PC-9 (cell line): ENCODE results near the gene C2CD2. TPM values are rescaled to one million over a fixed set of nuclear protein-coding genes. Genes with fewer than 3 reads are reported as not detected.

Source experiments
- BruUV-seq: library from RNA; stranded (reverse); fragments of 400-500 nt; replicated peaks from 2 replicates; lab custom pipeline; 2021; lab: Mats Ljungman, UMichigan
- CTCF ChIA-PET: fragments of 300-600 bp; sonication (Branson Sonifier 250); formaldehyde crosslinking; loops from one replicate; lab custom pipeline; 2022; ENCODE audit warnings: antibody characterized with exemption; lab: Charles Lee
- POLR2A ChIA-PET: fragments of 300-600 bp; sonication (Branson Sonifier 250); formaldehyde crosslinking; loops from one replicate; lab custom pipeline; 2022; ENCODE audit warnings: antibody characterized with exemption; ENCODE audit not compliant: unreplicated experiment; lab: Charles Lee
- DNase-seq, 2 experiments: peaks; one replicate each; pipeline versions ENCODE4 v3.0.0 to v3.0.0-alpha.2; 2015 to 2022; ENCODE audit warnings: mixed read lengths in 1 of 2
- H2AFZ ChIP-seq: fragments of 200-600 bp; sonication (generic); 2 replicates; pipeline ENCODE4 v1.8.1; 2017; ENCODE audit warnings: antibody characterized with exemption
- H3F3A ChIP-seq: fragments of 200-600 bp; sonication (generic); 2 replicates; pipeline ENCODE4 v1.8.1; 2017; ENCODE audit warnings: antibody characterized with exemption, mild to moderate bottlenecking, low read depth; ENCODE audit not compliant: insufficient read depth
- H3K27ac ChIP-seq: fragments of 200-600 bp; sonication (generic); 2 replicates; pipeline ENCODE4 v1.6.1; 2016; ENCODE audit warnings: mixed run types
- H3K27me3 ChIP-seq: fragments of 200-600 bp; sonication (generic); 2 replicates; pipeline ENCODE4 v1.6.1; 2016; ENCODE audit warnings: low read depth, mixed run types; ENCODE audit not compliant: insufficient read depth
- H3K36me3 ChIP-seq: fragments of 200-600 bp; sonication (generic); 2 replicates; pipeline ENCODE4 v1.6.1; 2016; ENCODE audit warnings: low read depth, mixed run types
- H3K4me1 ChIP-seq: fragments of 200-600 bp; sonication (generic); replicated peaks from 2 replicates; pipeline ENCODE4 v1.6.1; 2016; ENCODE audit warnings: mixed run types; ENCODE audit not compliant: insufficient read depth
- H3K4me2 ChIP-seq: fragments of 200-600 bp; sonication (generic); 2 replicates; pipeline ENCODE4 v1.6.1; 2017; ENCODE audit warnings: mixed run types
- H3K4me3 ChIP-seq: fragments of 200-600 bp; sonication (generic); 2 replicates; pipeline ENCODE4 v1.6.1; 2016; ENCODE audit warnings: mixed run types
- H3K79me2 ChIP-seq: fragments of 200-600 bp; sonication (generic); 2 replicates; pipeline ENCODE4 v1.6.1; 2017; ENCODE audit warnings: low read depth, mixed run types
- H3K9me2 ChIP-seq: fragments of 200-600 bp; sonication (generic); 2 replicates; pipeline ENCODE4 v1.8.1; 2017; ENCODE audit warnings: mild to moderate bottlenecking; ENCODE audit not compliant: insufficient read depth
- H3K9me3 ChIP-seq: fragments of 200-600 bp; sonication (generic); 2 replicates; pipeline ENCODE4 v1.8.1; 2016; ENCODE audit warnings: low read depth; ENCODE audit not compliant: insufficient read depth
- H4K20me1 ChIP-seq: fragments of 200-600 bp; sonication (generic); 2 replicates; pipeline ENCODE4 v1.8.1; 2017; ENCODE audit not compliant: insufficient read depth
- EZH2 ChIP-seq: fragments of 200-600 bp; sonication (generic); IDR thresholded peaks from 2 replicates; pipeline ENCODE4 v1.8.0; 2017; ENCODE audit warnings: antibody characterized with exemption, low read depth
- intact Hi-C: fragments of 100-400 bp; cut with micrococcal nuclease; formaldehyde crosslinking; loops from one replicate; pipeline ENCODE4 v1.10.0; 2022; ENCODE audit not compliant: unreplicated experiment
- total RNA-seq: library from RNA; stranded (reverse); gene quantifications from 2 replicates; pipeline ENCODE4 v1.2.3, GENCODE V29; 2021
- TF ChIP-seq, protein P1 (sequence below): fragments of 200-600 bp; sonication (generic); conservative IDR thresholded peaks from 2 replicates; pipeline ENCODE4 v1.6.1; 2017; ENCODE audit warnings: mixed run types, antibody characterized with exemption, mild to moderate bottlenecking, moderate library complexity

C2CD2 gene
- total RNA-seq, 1 experiment from 2014 or later: 26.8 TPM

GRCh38 chr21:41846033-41846317 is 107.8 kb downstream of the C2CD2 start:
- no peaks in the 10 kb centered on the region for H3K27me3 ChIP-seq
- ChIA-PET POLR2A (no interaction called here), CTCF (no interaction called here)
- DNase-seq: no peak
- no peak overlapping the region for H3K4me3 ChIP-seq
- H3K36me3 ChIP-seq: no peaks in the 10 kb centered on the region
- no peak overlapping the region for H2AFZ ChIP-seq
- H3K79me2 ChIP-seq: no peaks in the 10 kb centered on the region
- H3K9me2 ChIP-seq: no peaks in the 10 kb centered on the region
- H3K4me1 ChIP-seq: no peaks in the 10 kb centered on the region
- H3K9me3 ChIP-seq: no peaks in the 10 kb centered on the region
- H3F3A ChIP-seq: peaks cover 12% of the 10 kb centered on the region
- BruUV-seq: no TSS peak
- H3K4me2 ChIP-seq: no peak overlapping the region
- no peak overlapping the region for H3K27ac ChIP-seq
- intact Hi-C loops: no loop called here
- TF ChIP-seq, protein P1, sequence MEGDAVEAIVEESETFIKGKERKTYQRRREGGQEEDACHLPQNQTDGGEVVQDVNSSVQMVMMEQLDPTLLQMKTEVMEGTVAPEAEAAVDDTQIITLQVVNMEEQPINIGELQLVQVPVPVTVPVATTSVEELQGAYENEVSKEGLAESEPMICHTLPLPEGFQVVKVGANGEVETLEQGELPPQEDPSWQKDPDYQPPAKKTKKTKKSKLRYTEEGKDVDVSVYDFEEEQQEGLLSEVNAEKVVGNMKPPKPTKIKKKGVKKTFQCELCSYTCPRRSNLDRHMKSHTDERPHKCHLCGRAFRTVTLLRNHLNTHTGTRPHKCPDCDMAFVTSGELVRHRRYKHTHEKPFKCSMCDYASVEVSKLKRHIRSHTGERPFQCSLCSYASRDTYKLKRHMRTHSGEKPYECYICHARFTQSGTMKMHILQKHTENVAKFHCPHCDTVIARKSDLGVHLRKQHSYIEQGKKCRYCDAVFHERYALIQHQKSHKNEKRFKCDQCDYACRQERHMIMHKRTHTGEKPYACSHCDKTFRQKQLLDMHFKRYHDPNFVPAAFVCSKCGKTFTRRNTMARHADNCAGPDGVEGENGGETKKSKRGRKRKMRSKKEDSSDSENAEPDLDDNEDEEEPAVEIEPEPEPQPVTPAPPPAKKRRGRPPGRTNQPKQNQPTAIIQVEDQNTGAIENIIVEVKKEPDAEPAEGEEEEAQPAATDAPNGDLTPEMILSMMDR: no peak
- TF ChIP-seq EZH2: no peak
- H4K20me1 ChIP-seq: no peaks in the 10 kb centered on the region

DNA sequence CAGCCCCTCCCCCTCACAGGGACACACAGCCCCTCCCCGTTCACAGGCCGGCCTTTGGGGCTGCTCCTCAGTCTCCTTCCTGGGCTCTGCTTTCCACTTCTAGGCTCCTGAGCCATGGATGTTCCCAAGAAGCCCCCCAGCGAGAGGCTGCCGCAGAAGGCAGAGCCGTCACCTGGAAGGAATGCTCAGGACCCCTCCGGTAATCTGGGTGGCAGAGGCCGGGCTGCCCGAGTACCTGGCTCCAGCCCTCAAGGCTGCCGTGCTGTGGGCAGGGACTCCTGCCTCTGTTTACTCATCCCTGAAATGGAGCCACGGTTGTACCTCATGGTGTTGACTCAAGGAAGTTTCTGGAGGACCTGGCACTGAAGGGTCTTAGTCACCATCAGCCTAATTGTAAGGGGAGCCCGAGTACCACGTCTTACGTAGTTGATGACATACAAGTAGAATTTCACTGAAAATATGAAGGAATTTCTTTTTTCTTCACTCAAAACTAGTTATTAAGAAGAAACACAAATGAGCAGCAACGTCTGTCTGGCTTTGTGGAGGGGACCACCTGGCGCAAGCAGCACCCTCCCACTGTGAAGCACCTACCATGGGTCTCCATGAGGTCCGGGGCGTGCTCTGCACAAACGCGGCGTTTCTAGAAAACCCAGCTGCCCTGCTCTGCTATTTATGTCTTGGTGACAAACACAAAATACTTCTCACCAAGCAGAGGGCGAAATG is 108.3 kb downstream of the C2CD2 start:
- no TSS peak for BruUV-seq
- Histone ChIP-seq H3K9me2 (no peaks in the 10 kb centered on the region), H4K20me1 (no peaks in the 10 kb centered on the region), H3K4me2 (no peak overlapping the region), H3K27me3 (no peaks in the 10 kb centered on the region), H3K36me3 (no peaks in the 10 kb centered on the region), H3K4me1 (no peaks in the 10 kb centered on the region), H3K4me3 (no peak overlapping the region), H3F3A (peaks cover 12% of the 10 kb centered on the region), H3K9me3 (no peaks in the 10 kb centered on the region), H2AFZ (no peak overlapping the region), H3K79me2 (no peaks in the 10 kb centered on the region), H3K27ac (no peak overlapping the region)
- intact Hi-C loops: no loop called here
- DNase-seq: no peak
- ChIA-PET POLR2A (no interaction called here), CTCF (no interaction called here)
- TF ChIP-seq EZH2: no peak
- TF ChIP-seq, protein P1: no peak

GRCh38 chr21:41843584-41843983 is 110.2 kb downstream of the C2CD2 start:
- intact Hi-C loops: no loop called here
- Histone ChIP-seq H3K9me2 (no peaks in the 10 kb centered on the region), H3K27ac (no peak overlapping the region), H3K4me3 (no peak overlapping the region), H3K4me1 (no peaks in the 10 kb centered on the region), H3K36me3 (no peaks in the 10 kb centered on the region), H3K27me3 (no peaks in the 10 kb centered on the region), H3K9me3 (no peaks in the 10 kb centered on the region), H2AFZ (no peak overlapping the region), H4K20me1 (no peaks in the 10 kb centered on the region), H3K79me2 (no peaks in the 10 kb centered on the region), H3K4me2 (no peak overlapping the region), H3F3A (peaks cover 9% of the 10 kb centered on the region; the same call in 1 of the 2 replicates)
- no TSS peak for BruUV-seq
- no peak for DNase-seq
- no peak for TF ChIP-seq EZH2
- TF ChIP-seq, protein P1: no peak
- ChIA-PET POLR2A (interaction anchor here (0.7 kb wide), 1 partner anchor 100 kb away, joined by 3 read pairs; no protein-coding TSS in a partner anchor), CTCF (no interaction called here)
